Activated T-helper 17 cell treated with anti-CD3 and anti-CD28 coated beads, Interleukin-2, amount 50 U/mL, for 72 hours (primary cell): ENCODE measurements around the gene SLC43A1. TPM values are rescaled to one million over a fixed set of nuclear protein-coding genes. Genes with fewer than 3 reads are reported as not detected.
A peak's percentile ranks its signal among the peaks of the same experiment; 100 is the strongest.

ENCODE experiments used
- ATAC-seq: fragments of 150-1000 bp; cut with Tn5 transposase; replicated peaks from 2 replicates; pipeline ENCODE4 v1.10.0; 2021; ENCODE audit warnings: mild to moderate bottlenecking, moderate library complexity
- H3K27ac Mint-ChIP-seq: one replicate; pipeline ENCODE4 v1.8.0; 2022; ENCODE audit warnings: mixed read lengths
- H3K27me3 Mint-ChIP-seq: one replicate; pipeline ENCODE4 v1.8.0; 2022; ENCODE audit warnings: mixed read lengths
- H3K36me3 Mint-ChIP-seq: one replicate; pipeline ENCODE4 v1.8.0; 2022; ENCODE audit warnings: low read depth, mild to moderate bottlenecking, mixed read lengths
- H3K4me1 Mint-ChIP-seq: one replicate; pipeline ENCODE4 v1.8.0; 2022; ENCODE audit warnings: mixed read lengths
- H3K4me3 Mint-ChIP-seq: one replicate; pipeline ENCODE4 v1.8.0; 2022; ENCODE audit warnings: mild to moderate bottlenecking, mixed read lengths
- H3K9me3 Mint-ChIP-seq: one replicate; pipeline ENCODE4 v1.8.0; 2022; ENCODE audit warnings: mixed read lengths
- total RNA-seq, 2 donors: library from RNA; stranded (reverse); gene quantifications; one replicate each; pipeline ENCODE4 v1.2.3, GENCODE V29; 2022

The SLC43A1 gene
- total RNA-seq, 2 donors from 2014 or later = 9.1 to 20.0 TPM

DNA sequence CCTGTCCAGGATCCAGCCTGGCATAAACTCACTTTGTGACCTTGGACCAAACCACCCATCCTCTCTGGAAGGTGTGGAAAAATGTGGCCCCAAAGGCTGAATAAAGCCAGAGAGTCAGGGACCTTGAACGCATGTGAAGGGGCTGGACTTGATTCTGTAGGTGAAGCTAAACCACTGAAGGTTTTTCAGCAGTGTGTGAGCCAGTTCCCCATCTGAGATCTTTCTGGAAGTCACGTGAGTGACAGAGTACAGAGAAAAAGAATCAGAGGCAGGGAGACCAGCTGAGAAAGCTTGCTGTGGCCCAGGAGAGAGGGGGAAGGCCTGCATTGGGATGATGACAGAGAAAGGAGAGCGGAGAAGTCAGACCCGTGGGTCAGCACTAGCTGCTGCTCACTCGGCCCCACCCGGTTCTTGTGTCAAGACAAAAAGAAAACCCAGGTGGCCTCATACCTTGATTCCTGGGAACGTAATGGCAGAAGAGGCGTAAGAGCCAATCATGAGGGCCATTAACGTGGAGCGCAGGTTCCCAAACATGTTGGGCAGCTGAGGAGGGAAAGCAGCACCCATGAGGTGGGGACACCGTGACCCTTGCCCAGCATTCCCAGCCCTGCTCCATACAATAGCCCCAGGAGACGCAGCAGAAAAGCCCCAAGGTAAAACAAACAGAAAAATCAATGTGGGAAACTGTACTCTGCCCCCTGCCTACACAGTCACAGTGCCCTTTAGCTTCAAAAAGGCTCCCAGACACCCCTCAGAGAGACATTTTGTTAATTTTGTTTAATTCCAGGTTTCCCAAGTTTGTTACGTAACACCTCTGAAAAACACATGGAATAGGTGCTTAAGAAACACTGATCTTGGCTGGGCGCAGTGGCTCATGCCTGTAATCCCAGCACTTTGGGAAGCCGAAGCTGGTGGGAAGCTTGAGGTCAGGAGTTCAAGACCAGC is 17.9 kb downstream of the SLC43A1 start:
- peaks cover 19% of the 10 kb centered on the region for H3K36me3 Mint-ChIP-seq

DNA sequence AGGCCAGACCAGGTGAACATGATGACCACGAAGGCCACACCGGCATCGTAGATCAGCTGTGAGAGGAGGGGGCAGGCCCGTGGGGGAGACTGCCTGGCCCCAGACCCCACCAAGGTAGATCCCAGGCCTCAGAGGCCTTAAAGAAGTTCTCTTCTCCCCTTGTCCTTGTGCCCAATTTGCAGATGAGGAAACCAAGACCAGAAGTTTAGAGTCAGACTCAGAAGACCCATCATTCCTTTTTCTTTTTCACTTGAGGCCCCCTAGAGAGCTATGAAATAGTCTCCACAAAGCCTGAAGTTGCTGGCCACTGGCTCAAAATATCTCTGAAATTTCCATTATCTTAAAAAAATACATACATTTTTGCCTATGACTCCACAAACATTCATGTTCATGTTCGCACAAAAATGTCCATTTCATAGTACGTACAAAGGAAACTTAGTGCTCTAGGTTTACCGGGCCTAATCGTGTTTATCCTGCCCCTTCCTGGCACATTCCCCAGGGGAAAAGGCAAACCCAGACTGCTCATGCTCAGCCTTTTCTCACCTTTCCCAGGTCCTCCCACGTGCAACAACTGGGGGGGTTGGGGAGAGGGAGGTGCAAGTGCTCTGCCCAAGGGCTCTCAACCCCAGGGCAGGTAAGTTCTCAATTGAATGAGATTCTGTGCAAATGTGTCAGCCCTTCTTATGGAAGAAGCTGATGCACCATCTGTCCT is 19.2 kb downstream of the SLC43A1 start:
- Mint-ChIP-seq H3K27me3 (no peaks in the 10 kb centered on the region), H3K4me3 (no peak overlapping the region), H3K4me1 (peaks cover 7% of the 10 kb centered on the region), H3K9me3 (no peaks in the 10 kb centered on the region), H3K36me3 (peaks cover 19% of the 10 kb centered on the region), H3K27ac (peak overlapping the region; percentile 4)
- ATAC-seq = no peak

More for the DNA sequence above, 17.9 kb downstream of the SLC43A1 start:
- no peak overlapping the region for H3K4me3 Mint-ChIP-seq
- H3K4me1 Mint-ChIP-seq = peaks cover 7% of the 10 kb centered on the region
- no peaks in the 10 kb centered on the region for H3K27me3 Mint-ChIP-seq
- H3K9me3 Mint-ChIP-seq = no peaks in the 10 kb centered on the region
- no peak overlapping the region for H3K27ac Mint-ChIP-seq
- no peak for ATAC-seq

DNA sequence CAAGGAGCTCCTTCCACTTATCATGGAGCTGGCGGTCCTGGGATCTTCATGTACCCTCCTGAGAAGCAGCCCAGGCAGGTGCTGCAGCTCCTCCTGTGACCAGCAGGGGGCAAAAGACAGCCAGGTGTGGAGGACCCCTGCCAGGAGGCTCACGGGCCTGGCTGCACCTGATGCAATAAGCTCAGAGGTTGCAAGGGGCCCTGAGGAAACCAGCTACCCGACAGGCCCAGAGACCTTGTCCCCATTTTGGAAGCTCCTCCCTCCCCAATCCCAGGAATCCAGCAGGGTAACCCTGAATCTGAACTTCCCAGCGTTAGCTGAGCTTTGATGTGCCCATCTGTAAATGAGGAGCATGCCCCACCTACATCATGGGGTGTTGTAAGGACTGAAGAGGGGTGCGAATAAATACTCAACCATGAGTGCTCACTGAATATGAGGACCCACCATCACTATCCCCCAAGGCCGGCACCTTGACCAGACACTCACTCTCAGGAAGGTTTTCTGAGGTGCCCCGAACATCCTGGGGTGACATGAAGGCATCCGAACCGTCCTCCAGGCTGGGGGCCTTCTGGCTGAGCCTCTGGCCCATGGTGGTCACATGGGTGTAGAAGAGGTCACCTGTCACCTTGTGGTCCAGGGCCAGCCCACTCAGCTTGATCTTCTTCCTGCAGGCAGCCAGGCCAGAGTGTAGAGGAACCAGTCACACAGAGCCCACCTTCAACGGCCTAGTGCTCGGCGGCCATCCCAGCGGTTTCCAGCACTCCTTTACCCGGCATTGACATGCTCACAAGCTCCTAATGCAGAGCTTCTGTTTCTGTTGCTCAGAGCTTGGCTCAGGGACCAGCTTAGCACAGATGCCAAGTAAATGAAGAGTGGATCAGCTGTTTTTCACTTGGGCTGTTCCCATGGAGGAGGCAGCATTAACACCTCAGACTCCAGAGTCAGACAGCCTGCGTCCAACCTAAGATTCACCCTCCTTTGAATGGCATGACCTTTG is 21.7 kb downstream of the SLC43A1 start:
- Mint-ChIP-seq H3K4me3 (no peak overlapping the region), H3K4me1 (no peaks in the 10 kb centered on the region), H3K36me3 (peaks cover 22% of the 10 kb centered on the region), H3K27ac (peak overlapping the region; percentile 54), H3K9me3 (no peaks in the 10 kb centered on the region), H3K27me3 (no peaks in the 10 kb centered on the region)
- ATAC-seq = peak; percentile 81

DNA sequence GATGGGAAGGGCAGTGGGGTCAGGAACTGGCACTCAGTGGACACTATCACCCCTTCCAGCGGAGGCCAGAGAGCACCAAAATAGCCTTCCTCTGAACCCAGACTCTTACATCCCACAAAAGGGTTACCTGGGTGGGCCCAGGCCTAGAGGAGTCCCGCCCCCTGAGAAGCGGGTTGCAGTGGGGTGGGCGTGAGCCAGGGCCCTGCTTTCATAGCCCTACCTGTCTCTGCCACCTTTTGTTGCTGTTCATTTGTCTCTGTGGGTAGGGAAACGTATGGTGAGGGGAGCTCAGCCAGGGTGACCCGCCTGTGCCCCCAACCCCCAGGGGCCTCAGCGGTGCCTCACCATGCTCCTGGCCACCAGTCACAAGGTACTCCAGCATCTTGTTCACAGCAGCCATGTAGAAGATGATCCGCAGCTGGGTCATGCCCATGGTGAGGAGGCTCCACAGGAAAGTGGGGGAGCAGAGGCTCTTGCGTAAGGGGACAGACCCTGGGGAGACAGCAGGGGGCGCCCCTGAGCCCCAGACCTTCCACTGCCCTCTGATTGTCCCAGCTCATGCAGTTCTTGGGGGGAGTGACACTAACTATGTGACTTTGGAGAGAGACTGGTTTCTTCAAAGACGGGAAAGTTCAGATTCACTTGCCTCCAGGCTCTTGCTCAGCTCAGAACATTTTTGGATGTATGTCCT is 24.0 kb downstream of the SLC43A1 start:
- Mint-ChIP-seq H3K27ac (no peak overlapping the region), H3K4me1 (no peaks in the 10 kb centered on the region), H3K36me3 (peaks cover 32% of the 10 kb centered on the region), H3K27me3 (peaks cover 3% of the 10 kb centered on the region), H3K9me3 (no peaks in the 10 kb centered on the region), H3K4me3 (no peak overlapping the region)
- peak; percentile 74 for ATAC-seq

DNA sequence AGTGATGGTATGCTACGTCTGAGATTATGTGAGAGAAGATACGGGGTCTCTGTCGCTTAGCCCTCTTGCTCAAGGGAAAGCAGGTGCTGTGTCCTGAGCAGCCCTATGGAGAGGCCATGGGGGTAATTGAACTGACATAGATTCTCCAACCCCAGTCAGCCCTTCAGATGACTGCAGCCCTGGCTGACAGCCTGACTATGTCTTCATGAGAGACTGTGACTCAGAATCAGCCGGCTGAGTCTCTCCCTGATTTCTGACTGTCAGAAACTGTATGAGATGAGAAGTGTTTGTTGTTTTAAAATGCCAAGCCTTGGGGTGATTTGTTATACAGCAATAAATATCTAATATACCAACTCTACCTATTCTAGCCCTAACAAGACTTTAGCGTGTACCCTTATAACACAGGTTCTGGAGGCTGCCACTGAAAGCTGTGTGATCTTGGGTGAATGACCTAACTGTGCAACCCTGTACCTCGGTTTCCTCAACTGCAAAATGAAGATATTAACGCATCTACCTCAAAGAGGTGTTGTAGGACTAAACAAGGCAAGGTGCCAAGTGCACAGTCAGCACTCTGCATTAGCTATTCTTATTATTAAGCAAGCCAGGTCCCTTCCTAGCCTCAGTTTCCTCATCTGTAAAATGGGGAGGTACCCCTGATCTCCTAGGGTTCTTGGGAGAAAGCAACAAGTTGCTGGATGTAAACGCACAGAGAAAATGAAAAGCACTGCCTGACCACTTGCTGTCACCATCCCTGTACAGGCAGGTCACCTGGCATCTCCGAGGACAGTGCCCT is 24.9 kb downstream of the SLC43A1 start:
- Mint-ChIP-seq H3K4me3 (no peak overlapping the region), H3K36me3 (peaks cover 39% of the 10 kb centered on the region), H3K27ac (no peak overlapping the region), H3K4me1 (no peaks in the 10 kb centered on the region), H3K9me3 (no peaks in the 10 kb centered on the region), H3K27me3 (peaks cover 6% of the 10 kb centered on the region)
- ATAC-seq = no peak

DNA sequence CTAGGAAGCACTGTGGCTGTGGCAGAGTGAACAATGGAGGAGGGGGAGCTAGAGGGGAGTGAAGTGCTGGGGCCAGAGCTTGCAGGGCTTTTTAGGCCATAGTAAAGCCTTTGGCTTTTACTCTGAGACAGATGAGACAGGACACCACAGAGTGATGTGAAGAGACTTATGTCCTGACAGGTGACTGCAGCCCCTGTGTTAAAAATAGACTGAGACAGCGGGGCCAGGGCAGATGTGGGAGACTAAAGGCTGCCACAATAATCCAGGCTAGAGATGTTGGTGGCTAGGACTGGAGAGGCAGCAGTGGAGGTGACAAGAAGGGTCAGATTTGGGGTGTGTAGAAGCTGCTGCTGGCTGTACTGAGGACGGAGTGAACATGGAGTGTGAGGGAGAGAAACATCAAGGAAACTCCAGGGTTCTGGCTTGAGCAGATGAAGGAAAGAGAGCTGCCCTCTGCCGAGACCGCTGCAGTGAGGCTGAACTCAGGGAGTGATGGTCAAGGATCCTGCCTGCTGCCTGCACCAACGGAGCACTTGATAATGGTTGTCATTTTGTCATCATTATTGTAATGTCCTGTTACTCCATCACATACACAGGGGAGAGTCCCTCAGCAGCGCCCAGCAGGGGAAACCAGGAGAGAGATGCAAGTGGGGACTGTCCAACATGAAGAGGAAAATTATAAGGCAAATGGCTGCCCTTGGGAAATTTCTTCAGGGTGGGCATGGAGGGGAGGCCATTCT is 27.4 kb downstream of the SLC43A1 start:
- no peak overlapping the region for H3K27ac Mint-ChIP-seq

DNA sequence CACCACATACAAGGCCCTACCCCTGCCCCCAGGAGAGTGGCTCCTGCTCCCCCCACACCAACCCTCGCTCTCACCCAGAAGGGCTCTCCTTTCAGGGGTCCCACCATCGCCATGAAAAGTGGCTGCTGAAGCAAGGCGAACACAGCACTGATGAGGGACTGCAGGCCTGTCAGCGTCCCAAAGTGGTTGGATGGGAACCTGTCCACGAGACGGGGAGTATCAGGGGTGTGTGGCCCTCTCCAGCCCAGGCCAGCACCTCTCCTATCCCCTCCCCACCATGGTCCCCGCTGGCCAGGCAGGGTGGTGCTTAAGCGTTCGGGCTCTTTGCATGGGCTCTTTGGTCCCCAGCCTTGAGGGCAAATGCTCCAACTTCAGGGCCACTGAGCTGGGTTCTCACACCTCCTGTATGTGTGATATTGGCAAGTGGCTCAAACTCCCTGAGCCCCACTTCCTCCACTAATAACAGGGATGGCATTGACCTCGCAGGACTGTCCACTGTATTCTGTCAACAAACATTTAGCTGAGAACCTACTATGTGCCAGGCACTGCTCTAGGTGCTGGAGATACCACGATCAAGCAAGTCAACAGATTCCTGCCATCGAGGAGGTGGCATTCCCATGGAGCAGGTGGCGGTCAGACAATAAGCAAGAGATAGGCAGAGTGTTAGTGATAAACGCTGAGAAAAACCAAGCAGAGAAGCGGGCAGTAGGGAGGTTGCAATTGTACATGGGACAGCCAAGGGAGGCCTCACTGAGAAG is 28.3 kb downstream of the SLC43A1 start:
- ATAC-seq = no peak
- peaks cover 8% of the 10 kb centered on the region for H3K27me3 Mint-ChIP-seq
- no peak overlapping the region for H3K4me3 Mint-ChIP-seq
- H3K36me3 Mint-ChIP-seq = peaks cover 58% of the 10 kb centered on the region
- no peak overlapping the region for H3K27ac Mint-ChIP-seq
- no peaks in the 10 kb centered on the region for H3K4me1 Mint-ChIP-seq
- H3K9me3 Mint-ChIP-seq = no peaks in the 10 kb centered on the region

More for the DNA sequence above, 27.4 kb downstream of the SLC43A1 start:
- Mint-ChIP-seq H3K4me3 (no peak overlapping the region), H3K27me3 (peaks cover 8% of the 10 kb centered on the region), H3K4me1 (no peaks in the 10 kb centered on the region), H3K9me3 (no peaks in the 10 kb centered on the region), H3K36me3 (peaks cover 58% of the 10 kb centered on the region)
- no peak for ATAC-seq

DNA sequence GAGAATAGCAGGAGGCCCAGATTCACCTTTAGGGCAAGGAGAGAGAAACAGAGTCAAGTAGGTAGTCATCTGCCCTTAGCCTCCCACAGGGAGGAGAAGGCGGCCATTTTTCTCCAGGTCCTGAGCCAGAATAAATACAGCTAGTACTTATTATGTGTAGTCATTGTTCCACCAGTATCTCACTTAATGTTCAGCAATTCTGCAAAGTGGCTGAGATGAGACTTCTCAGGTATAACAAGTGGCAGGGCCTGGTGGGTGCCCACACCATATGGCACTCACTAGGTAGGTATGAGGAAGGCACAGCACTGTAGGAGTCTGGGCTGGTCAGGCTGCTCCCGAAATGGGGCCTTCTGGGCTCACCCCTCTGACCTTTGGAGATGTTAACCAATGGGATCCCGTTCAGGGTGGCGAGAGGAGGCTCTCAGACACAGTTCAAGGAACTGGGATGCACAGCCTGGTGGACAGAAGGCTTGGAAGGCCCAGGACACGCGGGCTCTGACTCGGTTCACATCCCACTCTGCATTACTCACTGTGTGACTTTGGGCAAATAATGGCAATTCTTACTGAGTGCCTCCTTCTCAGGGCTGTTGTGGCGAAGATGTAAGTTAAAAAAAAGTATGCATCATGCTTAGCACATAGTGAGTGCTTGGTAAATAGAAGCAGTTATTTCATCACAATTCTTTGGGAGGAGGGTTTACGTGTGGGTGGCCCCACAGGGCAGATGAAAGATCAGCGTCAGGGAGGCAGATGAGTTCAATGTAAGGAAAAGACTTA is 30.1 kb downstream of the SLC43A1 start:
- Mint-ChIP-seq H3K27ac (no peak overlapping the region), H3K4me3 (no peak overlapping the region), H3K36me3 (peaks cover 50% of the 10 kb centered on the region)

DNA sequence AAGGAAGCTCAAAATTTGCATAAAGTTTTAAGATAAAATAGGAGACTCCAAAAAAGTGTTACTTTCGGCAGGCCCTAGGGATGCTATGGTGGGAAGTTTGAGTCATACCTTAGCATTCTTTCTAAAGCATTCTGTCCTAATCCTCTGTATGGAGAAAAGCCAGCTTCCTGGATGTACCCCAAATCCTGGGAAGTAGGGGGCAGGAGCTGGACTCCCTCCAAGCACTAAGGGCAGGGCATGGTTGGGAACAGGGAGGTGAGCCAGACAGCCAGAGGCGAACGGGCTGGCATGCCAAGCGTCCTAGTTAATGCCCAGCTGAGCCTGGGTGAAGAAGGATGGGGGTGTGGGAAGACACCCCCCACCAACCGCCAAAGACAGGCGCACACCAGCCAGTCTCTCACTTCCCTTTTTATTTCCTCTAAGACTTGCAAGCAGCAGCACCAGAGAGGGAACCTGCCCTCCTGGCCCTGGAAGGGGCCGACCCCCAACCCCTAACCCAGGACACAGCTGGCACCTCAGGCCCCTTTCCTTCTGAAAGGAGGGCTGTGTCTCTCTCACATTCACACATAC is 31.3 kb downstream of the SLC43A1 start:
- peaks cover 18% of the 10 kb centered on the region for H3K27me3 Mint-ChIP-seq
- peaks cover 5% of the 10 kb centered on the region for H3K4me1 Mint-ChIP-seq
- H3K4me3 Mint-ChIP-seq = no peak overlapping the region
- H3K27ac Mint-ChIP-seq = no peak overlapping the region
- no peaks in the 10 kb centered on the region for H3K9me3 Mint-ChIP-seq
- no peak for ATAC-seq
- peaks cover 47% of the 10 kb centered on the region for H3K36me3 Mint-ChIP-seq

More for the DNA sequence above, 30.1 kb downstream of the SLC43A1 start:
- Mint-ChIP-seq H3K4me1 (peaks cover under 1% of the 10 kb centered on the region), H3K9me3 (no peaks in the 10 kb centered on the region), H3K27me3 (peaks cover 14% of the 10 kb centered on the region)
- ATAC-seq = no peak

DNA sequence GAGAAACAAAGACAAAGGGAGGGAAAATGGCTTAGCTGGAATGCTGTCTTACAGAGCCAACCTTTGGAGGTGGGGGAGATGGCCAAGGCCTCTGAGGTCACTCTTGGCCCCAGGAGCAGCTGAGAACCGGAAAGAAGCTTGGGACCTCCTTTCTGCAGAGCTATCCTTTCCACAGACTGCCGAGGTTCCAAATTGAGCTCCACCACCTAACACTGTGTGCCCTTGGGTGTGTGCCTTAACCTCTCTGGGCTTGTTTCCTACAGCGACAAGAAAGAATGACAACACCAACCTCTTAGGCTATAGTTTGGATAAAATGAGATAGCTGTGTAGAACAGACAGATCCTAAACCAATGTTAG is 32.0 kb downstream of the SLC43A1 start:
- ATAC-seq = no peak
- Mint-ChIP-seq H3K27me3 (peaks cover 18% of the 10 kb centered on the region), H3K4me3 (peak overlapping the region; percentile 23), H3K9me3 (no peaks in the 10 kb centered on the region), H3K36me3 (peaks cover 42% of the 10 kb centered on the region), H3K27ac (no peak overlapping the region), H3K4me1 (peaks cover 5% of the 10 kb centered on the region)
